ENCODE results near the gene SYTL2.

DNA sequence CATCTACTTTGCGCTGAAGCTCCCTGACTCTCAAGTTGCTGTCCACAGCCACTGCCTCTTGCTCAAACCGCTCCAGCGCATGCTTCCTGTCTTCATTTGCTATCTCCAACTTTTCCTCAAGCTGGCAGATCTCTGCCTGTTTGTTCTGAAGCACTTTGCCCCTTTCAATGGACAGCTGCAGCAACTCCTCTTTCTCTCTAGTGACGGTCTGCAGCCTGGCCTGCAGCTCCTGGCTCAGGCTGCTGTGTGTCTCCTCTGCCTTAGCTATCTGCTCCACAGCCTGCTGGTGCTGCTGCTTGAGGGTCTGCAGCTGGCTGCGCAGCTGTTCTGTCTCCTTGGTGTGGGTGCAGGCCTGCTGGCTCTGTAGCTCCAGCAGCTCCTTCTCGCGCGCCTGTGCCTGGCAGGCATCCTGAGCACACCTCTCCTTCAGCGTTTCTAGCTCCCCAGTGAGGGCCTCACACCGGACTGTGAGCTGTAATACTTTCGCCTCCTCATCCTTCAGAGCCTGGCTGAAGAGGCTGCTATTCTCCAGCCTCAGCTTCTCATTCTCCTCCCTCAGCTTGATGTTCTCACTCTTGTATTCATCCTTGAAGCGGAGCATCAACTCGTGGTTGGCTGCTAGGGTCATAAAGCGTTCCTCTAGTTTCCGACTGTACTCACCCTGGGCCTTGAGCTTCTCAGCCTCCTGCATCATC is 125.7 kb downstream of the SYTL2 start:
- no peak for TF ChIP-seq CTCF (IDR thresholded peaks at IDR 0.05)
- TF ChIP-seq POLR2A (IDR thresholded peaks at IDR 0.05) = no peak

All from right lobe of liver (tissue), 4 donors.